ENCODE data around the gene SCARB1.

The SCARB1 gene

DNA sequence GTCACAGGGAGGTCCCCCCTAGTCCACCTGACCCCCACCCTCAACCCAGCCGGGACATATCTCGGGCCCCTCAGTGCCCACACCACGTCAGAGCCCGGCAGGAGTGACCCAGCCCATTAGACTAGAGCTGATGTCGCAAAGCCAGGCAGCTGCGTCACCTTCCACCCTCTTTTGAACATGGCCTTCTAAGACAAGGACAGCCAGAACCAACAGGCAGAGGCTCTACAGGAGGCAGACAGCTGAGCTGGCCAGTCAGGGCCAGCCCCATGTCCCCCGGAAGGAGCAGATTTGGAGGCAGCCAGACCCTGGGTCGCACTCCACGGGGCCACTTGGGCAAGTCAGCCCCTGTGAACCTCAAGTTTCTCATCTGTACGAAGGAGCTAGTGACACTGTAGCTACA lies 44.1 kb downstream of the SCARB1 start:
- no peak for DNase-seq

- DNase-seq, result no peak
Measured at GRCh38 chr12:124819080-124819479, 44.6 kb downstream of the SCARB1 start.

DNA sequence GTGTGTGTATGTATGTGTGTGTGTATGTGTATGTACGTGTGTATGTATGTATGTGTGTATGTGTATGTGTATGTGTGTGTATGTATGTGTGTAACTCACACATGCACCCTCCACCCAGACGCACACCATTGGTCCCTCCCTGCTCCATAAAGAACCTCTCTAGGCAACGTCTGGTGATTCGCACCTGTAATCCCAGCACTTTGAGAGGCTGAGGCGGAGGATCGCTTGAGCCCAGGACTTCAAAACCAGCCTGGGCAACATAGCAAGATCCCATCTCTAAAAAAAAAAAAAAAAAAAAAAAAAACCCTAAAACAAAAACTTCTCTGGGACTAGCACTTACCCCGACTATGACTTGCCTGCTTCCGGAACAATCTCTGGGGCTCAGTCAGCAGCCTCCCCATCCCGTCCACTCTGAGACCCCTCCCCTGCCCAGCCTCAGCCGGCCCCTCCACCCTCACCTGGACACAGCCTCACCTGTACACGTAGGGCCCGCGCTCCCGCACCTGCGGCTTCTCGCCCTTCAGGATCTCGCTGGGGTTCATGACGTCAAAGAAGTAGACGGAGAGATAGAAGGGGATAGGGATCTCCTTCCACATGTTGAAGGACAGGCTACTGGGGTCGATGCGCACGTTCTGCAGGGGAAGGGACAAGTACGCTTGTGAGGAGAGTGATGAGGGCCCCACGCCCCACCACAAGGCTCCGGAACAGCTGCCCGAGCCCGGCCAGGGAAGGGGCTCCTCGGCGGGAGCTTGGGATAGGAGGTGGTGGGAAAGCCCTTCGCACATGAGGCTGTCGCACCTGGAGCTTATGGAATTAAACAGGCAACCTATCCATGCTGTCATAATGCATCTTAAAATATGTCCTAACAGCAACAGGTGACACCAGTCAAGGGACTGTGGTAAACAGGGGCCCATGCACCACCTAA lies 46.3 kb downstream of the SCARB1 start:
- no peak for DNase-seq

DNA sequence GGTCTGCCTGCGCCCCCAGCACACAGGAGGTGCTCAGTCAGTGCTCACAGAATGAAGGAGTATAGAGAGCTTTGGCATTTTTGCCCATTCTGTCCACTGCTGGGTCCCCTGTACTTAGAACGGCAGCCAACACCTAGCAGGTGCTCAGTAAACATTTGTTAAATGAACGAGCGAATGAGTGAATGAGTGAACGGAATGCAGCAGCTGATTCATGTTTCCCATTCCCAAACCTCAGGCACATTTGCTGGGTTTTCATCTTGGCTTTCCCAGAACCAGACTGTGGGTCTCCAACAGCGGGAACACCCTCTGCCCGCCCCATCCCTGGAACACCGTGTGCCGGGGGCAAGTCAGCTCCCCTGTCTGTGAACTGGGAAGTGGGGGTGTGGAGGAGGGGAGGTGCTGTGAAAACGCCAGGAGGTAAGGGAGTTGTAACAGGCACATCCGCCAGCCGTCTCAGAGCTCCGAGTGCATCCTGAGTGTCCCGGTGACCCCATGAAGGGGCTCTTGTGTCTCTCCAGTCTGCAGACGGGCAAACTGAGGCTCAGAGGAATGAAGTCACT lies 47.3 kb downstream of the SCARB1 start:
- DNase-seq, result no peak

- no peak for DNase-seq
Measured at GRCh38 chr12:124814741-124815613, 48.7 kb downstream of the SCARB1 start.

DNA sequence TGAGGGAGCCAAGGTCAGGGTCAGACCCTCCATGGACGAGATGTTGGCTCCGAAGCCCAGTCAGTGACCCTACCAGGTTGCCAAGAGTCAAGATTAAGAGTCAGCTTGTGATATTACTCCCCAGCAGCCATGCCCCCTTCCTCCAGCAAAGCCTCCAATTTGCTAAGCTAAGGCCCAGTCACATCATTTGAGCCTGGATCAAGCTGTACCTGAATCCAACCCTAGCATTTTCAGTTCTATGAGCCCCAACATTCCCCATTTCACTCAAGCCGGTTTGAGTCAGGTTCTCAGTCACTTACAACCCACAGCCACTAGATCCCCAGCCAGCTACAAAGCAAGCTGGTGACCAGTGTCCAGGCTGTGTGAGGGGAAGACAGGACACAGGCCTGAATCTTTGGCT lies 49.9 kb downstream of the SCARB1 start:
- DNase-seq, result no peak

GRCh38 chr12:124812979-124813378 lies 50.7 kb downstream of the SCARB1 start:
- no peak for DNase-seq

GRCh38 chr12:124812356-124812755 lies 51.3 kb downstream of the SCARB1 start:
- no peak for DNase-seq

GRCh38 chr12:124811633-124812032 lies 52.0 kb downstream of the SCARB1 start:
- no peak for DNase-seq

DNA sequence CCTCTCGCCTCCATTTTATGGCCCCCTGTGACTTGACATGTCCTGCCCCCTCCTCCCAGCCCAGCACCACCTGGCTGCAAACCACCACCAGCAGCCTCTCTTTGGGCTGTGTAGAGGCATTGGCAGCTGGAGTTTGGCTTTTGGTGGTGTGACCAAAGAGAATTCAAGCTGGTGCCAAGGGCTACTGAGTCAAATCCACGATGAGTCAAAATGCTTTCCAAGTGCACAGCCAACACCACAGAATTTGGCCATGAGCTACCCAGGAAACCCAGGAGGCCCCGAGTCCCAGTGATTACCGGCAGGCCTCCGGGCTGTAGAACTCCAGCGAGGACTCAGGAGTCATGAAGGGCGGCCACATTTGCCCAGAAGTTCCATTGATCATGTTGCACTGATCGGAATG lies 53.8 kb downstream of the SCARB1 start:
- DNase-seq, result peak; percentile 17

DNA sequence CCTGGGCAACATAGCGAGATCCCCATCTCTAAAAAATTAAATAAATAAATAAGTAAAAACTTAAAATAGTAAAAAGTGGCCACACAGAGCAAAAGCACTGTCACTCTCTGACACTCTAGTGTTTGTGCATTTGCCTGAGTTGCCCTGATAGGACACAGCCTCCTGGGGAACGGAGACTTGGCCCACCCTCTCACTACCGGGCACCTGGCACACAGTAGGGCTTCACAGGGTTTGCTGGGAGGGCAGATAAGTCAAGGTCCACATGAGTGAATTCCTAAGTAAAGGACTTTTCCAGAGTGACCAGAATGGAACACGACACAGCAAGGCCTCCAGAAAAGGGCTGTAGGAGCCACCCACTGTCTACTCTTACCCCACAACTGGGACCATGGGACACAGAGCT lies 54.3 kb downstream of the SCARB1 start:
- DNase-seq, result no peak

DNA sequence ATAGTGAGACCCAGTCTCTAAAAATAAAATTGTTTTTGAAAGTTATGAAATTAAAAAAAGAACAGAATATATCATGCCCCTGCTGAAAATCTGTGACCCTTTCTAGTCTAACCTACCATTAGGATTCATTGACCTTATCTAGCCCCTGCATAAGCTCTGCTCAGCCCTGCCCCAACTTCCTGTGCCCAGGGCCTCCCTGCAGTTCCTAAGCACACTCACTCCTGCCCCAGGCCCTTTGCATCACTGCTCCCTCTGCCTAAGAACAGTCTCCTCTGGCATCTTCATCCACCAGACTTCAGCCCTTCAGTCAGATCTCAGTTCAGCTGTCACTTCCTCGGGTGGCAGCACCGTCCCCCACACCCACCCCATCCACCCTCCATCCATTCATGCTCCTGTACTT lies 55.4 kb downstream of the SCARB1 start:
- no peak for DNase-seq

GRCh38 chr12:124805876-124806668 lies 57.6 kb downstream of the SCARB1 start:
- no peak for DNase-seq

GRCh38 chr12:124805050-124805449 lies 58.6 kb downstream of the SCARB1 start:
- no peak for DNase-seq

DNA sequence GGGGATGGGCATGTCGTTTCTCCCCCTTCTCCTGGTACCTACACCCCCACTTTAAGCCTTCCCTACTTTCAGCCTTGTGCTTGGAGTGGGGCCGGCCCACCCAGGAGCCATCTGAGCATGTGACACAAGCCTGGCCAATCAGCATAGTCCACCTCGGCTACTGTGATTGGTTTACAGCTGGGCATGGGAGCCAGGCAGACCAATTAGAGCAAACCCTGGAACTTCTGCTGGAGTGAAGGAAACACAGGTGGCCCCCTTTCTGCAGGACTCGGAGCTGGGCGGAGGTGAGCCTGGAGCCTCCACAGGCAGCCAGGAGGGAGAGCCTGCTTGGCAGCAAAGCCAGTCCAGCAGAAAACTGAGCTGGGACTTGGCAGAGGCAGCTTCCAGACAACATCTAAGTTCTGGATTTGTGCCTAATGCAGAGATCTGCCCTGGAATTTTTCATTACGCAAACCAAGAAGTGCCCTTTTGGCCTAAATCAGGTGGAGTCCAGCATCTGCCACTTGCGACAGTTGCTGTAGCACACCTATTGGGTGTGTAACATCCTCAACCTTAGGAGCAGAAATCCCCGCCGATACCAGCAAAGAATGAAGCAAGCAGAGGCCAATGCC lies 59.5 kb downstream of the SCARB1 start:
- no peak for DNase-seq

- no peak for DNase-seq
Measured at GRCh38 chr12:124802361-124802760, 61.3 kb downstream of the SCARB1 start.

GRCh38 chr12:124800506-124800905 lies 63.2 kb downstream of the SCARB1 start:
- DNase-seq, result no peak

DNA sequence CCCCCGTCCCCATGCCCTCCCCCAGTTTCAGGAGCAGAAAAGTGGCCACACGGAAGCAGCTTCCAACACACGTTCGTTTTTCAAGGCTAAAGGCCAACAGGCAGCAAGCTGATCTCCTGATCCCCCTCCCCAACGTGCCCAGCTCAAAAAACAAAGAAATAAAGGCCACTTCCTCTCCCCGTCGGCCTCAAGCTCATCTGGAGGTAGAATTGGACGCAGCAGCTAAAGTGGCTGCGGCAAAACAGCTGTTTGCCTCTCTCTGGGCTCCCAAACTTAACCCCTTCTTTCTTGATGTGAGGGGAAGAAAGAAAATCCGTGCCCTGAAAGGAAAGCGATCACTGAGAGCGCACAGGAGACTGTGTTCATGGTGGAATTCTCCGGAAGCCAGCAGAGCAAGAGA lies 66.3 kb downstream of the SCARB1 start:
- no peak for DNase-seq

- no peak for DNase-seq
Measured at GRCh38 chr12:124796303-124796960, 67.2 kb downstream of the SCARB1 start.

DNA sequence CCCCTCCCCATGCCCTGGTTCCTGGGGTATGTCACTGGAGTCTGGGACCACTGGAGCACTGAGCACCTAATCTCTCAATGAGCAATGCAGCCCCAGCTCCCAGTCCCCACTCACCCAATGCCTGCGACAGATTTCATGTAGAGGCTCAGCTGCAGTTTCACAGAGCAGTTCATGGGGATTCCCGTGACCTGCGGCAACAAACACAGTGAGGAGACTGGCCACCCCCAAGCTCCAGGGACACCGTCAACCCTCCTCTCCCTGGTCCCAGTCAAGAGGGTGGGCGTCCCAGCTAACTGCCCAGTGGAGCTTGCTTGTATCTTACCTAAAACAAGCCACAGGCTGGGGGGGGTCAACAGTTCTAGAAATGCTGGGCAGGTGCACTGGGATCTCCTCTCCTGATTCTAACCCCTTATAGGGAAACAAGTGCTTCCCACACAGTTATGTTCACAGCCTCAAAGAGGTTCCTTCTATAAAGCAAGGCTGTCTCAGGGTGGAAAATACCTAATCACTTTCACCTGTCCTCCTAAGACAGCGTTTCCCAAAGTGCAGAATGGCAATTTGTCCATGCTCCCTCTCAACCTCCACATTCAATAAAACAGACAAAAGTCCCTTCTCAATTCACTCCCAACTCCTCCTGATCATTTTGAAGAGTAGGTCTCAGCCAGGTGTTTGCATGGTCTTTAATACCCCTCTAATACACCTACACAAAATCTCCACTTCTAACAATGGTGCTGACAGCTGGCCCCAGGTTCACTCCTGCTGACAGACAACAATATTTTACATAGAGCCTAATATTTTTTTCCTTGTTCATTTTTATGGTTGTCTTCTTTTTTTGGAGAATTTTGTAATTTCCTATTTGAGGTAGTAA lies 68.3 kb downstream of the SCARB1 start:
- no peak for DNase-seq
